HEK293T (cell line): ENCODE results near the gene IER3.
"Not testable (repeated sequence)": the region's sequence is repeated elsewhere in the genome, so short reads cannot be mapped to it uniquely, and the experiment has no call there.

Source experiments
- ARNT ChIP-seq: fragments of 450-650 bp; IDR thresholded peaks from 2 replicates; pipeline ENCODE4 v1.6.1; 2017; ENCODE audit warnings: mild to moderate bottlenecking
- BHLHE40 ChIP-seq: fragments of 450-650 bp; IDR thresholded peaks from 2 replicates; pipeline ENCODE4 v1.6.1; 2016; ENCODE audit warnings: mild to moderate bottlenecking, moderate library complexity, borderline replicate concordance
- CTBP1 ChIP-seq: fragments of 450-650 bp; IDR thresholded peaks from 2 replicates; pipeline ENCODE4 v1.6.1; 2016; ENCODE audit warnings: borderline replicate concordance
- ELF4 ChIP-seq: fragments of 450-650 bp; IDR thresholded peaks from 2 replicates; pipeline ENCODE4 v1.6.1; 2017; ENCODE audit warnings: antibody characterized with exemption
- FOXA1 ChIP-seq: fragments of 450-650 bp; IDR thresholded peaks from 2 replicates; pipeline ENCODE4 v1.6.1; 2016; ENCODE audit warnings: mild to moderate bottlenecking
- FOXK2 ChIP-seq: fragments of 450-650 bp; IDR thresholded peaks from 2 replicates; pipeline ENCODE4 v1.6.1; 2016; ENCODE audit warnings: mild to moderate bottlenecking
- FOXM1 ChIP-seq: fragments of 450-650 bp; IDR thresholded peaks from 2 replicates; pipeline ENCODE4 v1.6.1; 2017; ENCODE audit warnings: mild to moderate bottlenecking, borderline replicate concordance
- NFRKB ChIP-seq: fragments of 450-650 bp; IDR thresholded peaks from 2 replicates; pipeline ENCODE4 v1.6.1; 2016; ENCODE audit warnings: mild to moderate bottlenecking, moderate library complexity
- SP1 ChIP-seq: fragments of 450-650 bp; IDR thresholded peaks from 2 replicates; pipeline ENCODE4 v1.6.1; 2017
- SUZ12 ChIP-seq: fragments of 450-650 bp; IDR thresholded peaks from 2 replicates; pipeline ENCODE4 v1.6.1; 2016; ENCODE audit warnings: mild to moderate bottlenecking
- TARDBP ChIP-seq: fragments of 450-650 bp; IDR thresholded peaks from 2 replicates; pipeline ENCODE4 v1.6.1; 2016
- ZNF384 ChIP-seq: fragments of 450-650 bp; IDR thresholded peaks from 2 replicates; pipeline ENCODE4 v1.6.1; 2016
- TF ChIP-seq, protein P1 (sequence below): fragments of 450-650 bp; IDR thresholded peaks from 2 replicates; pipeline ENCODE4 v1.6.1; 2016

GRCh38 chr6:30722025-30722279, 22.4 kb downstream of the IER3 start:
- not testable (repeated sequence) for TF ChIP-seq NFRKB, SUZ12, BHLHE40, SP1, FOXM1, FOXK2, CTBP1, TARDBP, ZNF384, ELF4, FOXA1, ARNT
- TF ChIP-seq, protein P1, sequence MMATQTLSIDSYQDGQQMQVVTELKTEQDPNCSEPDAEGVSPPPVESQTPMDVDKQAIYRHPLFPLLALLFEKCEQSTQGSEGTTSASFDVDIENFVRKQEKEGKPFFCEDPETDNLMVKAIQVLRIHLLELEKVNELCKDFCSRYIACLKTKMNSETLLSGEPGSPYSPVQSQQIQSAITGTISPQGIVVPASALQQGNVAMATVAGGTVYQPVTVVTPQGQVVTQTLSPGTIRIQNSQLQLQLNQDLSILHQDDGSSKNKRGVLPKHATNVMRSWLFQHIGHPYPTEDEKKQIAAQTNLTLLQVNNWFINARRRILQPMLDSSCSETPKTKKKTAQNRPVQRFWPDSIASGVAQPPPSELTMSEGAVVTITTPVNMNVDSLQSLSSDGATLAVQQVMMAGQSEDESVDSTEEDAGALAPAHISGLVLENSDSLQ = not testable (repeated sequence)
